GM19372 (cell line): ENCODE results near the gene FSD2.

Experiments used
- ATAC-seq: cut with Tn5 transposase; IDR thresholded peaks from one replicate; pipeline ENCODE4 v1.9.1; 2021; ENCODE audit warnings: mild to moderate bottlenecking, low read depth, moderate library complexity; ENCODE audit not compliant: unreplicated experiment

Gene FSD2, protein sequence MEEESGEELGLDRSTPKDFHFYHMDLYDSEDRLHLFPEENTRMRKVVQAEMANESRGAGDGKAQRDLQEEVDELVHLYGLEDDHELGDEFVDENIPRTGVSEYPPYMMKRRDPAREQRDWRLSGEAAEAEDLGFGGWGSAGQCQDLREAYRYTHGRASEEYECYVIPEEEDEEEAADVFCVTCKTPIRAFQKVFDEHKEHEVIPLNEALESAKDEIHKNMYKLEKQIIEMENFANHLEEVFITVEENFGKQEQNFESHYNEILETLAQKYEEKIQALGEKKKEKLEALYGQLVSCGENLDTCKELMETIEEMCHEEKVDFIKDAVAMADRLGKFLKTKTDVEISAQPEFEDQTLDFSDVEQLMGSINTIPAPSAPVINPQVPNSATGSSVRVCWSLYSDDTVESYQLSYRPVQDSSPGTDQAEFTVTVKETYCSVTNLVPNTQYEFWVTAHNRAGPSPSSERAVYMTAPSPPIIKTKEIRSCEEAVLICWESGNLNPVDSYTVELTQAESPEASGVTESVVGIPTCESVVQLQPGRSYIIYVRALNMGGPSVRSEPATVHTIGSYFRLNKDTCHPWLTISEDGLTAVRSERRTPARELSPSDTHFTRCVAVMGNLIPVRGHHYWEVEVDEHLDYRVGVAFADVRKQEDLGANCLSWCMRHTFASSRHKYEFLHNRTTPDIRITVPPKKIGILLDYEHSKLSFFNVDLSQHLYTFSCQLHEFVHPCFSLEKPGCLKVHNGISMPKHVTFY

GRCh38 chr15:82805994-82806406, at the start of gene FSD2:
FSD2 (minus strand) TSS chr15:82806069; CDS start chr15:82787390, 18,679 bp downstream.
- peak; percentile 25 for ATAC-seq

DNA sequence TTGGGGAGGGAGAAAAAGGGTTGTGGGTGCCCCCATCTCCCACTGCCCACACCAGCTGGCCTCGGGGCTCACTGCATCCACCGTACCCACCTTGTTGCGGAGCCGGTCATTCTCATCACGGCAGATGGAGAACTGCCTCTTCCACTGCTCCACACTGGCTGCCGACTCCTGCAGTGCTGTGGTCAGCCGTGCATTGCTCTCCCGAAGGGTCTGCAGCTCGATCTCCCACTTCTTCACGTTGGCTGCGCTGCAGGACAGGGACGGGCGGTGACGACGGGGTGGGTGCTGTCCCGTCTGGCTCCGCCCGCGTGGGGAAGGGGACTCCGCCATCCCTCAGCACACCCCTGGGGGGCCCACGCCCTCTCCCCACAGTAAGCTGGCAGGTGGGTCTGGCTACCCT, 48.7 kb upstream of the FSD2 start:
- ATAC-seq, result no peak

- no peak for ATAC-seq
These were observed 47.2 kb upstream of the FSD2 start for GRCh38 chr15:82852941-82853561.

GRCh38 chr15:82851981-82852511, 46.2 kb upstream of the FSD2 start:
- no peak for ATAC-seq

- ATAC-seq, result no peak
These were observed 45.5 kb upstream of the FSD2 start for GRCh38 chr15:82851306-82851850.

DNA sequence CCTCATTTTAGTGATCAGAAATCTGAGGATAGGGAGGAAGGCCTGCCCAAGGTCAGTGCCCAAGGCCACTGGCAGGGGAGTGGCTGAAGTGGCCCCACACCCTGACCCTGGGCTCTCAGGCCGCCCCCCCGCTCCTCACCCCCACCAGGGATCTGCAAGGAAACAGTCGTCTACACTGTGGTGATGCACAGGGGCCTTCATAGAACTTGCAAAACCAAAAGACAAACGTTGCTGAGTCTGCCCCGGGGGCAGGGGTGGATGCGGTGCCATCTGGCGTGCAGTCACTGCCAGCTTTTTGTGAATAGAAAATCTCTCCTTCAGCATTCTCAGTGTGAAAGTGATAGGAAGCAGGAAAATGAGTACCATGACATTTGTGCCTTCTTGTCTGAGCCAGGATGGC, 44.9 kb upstream of the FSD2 start:
- no peak for ATAC-seq

DNA sequence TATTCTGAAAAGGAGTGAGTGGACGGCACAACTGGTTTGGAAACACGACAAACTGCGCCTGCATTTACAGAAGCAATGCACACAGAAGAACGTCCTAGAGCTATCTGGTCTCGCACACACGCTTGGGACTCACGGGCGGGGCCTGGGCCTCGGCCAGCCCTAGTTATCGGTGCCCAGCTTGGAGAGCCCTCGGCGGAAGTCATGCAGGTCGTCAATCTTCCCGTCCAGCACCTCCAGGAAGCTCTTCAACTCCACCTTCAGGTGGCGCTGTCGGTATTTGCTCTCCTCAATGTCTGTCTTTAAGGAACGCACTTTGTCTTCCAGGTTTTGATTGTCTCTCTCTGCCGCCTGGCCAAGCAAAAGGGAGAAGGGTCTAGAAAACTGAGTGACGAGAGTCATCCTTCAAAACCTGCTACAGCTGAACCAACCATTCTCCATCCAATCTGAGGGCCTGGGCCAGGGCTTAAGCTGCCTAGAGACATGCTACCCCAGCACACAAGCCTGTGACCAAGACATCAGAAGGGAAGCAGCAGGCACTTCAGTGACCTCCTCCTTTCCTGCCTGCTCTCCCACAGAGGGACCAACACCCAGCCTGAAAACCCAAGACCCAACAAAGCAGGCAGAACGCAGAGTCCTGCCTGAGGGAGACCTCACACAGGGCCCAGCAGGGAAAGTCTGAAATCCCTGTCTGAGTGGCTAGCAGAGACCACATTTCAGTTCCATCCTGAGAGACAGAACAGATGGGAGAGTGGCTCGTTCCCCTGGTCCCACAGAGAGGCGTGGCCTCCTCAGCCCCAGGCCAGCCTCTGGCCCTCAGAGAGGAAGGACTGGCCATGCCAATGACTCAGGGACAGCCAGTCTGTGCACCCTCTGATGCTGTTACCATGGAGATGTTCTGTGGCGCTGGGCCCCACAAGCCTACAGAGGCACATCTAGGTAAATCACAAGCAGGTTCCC, 44.0 kb upstream of the FSD2 start:
- ATAC-seq, result peak; percentile 52

- no peak for ATAC-seq
These were observed 42.5 kb upstream of the FSD2 start for GRCh38 chr15:82848241-82848993.

- no peak for ATAC-seq
These were observed 41.8 kb upstream of the FSD2 start for GRCh38 chr15:82847703-82848102.

- no peak for ATAC-seq
These were observed 40.8 kb upstream of the FSD2 start for GRCh38 chr15:82846621-82847020.

DNA sequence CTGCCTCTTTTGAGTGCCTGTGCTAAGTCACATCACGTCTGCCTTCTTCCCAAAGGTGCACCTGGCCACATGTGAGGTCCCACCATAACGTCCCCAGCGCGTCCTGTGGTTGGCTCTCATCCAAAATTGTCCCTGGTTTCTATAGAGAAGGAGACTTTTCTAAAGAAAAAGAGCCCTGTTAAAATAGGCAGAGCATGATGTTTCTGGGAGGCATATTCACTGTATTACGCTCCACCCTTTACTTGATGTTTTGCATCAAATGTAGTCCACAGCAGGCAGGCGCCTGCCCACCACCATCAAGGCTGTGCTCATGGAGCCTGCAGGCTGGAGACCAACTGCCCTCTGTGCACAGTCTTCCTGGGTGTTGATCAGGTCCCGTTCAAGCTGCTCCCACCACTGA, 39.8 kb upstream of the FSD2 start:
- ATAC-seq, result no peak

GRCh38 chr15:82843566-82843965, 37.7 kb upstream of the FSD2 start:
- no peak for ATAC-seq

DNA sequence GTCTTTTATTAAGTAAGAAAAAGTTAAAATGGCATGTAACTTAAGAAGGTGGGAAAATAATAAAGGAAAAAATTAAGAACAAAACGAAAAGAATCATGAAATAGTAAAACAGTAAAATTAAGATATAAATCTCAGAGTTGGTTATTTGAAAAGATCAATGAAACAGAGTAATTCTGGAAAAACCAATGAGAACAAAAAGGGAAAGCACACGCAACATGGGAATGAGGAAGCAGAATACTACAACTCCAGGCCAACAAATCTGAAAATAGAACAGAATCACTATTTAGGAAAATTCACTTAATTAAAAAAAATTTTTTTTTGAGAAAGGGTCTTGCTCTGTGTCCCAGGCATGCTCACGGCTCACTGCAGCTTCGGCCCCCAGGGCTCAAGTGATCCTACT, 34.3 kb upstream of the FSD2 start:
- no peak for ATAC-seq

DNA sequence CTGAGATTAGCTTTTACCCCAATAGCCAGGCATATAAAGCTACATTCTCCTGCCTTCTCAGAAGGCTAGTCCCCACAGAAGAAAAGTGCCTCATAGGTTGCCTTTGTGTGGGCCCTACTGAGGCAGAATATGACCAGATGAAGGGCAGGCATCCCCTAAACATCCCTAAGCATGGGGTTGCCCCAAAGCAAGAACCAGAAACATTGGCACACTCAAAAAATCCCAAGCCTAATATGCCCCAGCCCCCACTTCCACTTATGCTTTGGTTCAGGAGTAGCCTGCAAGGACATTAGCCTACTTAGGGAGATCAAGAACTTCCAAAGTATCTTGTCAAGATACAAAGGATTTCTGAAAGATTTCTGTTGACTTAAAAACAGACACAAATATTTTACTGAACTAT, 33.3 kb upstream of the FSD2 start:
- ATAC-seq, result no peak

- ATAC-seq, result no peak
These were observed 32.3 kb upstream of the FSD2 start for GRCh38 chr15:82838096-82838735.

GRCh38 chr15:82835391-82835917, 29.6 kb upstream of the FSD2 start:
- ATAC-seq, result no peak

DNA sequence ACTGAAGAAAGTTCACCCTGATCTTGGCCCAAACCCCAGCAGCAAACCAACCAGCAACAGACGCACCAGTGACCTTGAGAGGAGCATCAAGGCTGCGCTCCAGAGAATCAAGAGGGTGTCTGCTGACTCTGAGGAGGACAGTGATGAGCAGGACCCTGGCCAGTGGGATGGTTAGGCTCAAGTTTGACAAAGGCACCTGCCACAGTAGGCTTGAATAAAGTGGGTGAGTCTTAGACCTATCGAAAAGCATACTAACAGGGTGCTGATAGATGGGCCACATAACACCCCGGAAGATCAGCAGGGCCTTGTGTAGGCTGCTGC, 27.5 kb upstream of the FSD2 start:
- ATAC-seq, result no peak

GRCh38 chr15:82832601-82833361, 26.9 kb upstream of the FSD2 start:
- ATAC-seq, result peak; percentile 88
